NCI-H526 treated with DMSO at 0.1 percent for 48 hours (cell line): ENCODE measurements around the gene PPP1R27.
"Not testable (repeated sequence)": the region's sequence is repeated elsewhere in the genome, so short reads cannot be mapped to it uniquely, and the experiment has no call there.

Experiments used
- DNase-seq: peaks from one replicate; lab custom pipeline; 2025; lab: John Stamatoyannopoulos, UW

PPP1R27 gene

DNA sequence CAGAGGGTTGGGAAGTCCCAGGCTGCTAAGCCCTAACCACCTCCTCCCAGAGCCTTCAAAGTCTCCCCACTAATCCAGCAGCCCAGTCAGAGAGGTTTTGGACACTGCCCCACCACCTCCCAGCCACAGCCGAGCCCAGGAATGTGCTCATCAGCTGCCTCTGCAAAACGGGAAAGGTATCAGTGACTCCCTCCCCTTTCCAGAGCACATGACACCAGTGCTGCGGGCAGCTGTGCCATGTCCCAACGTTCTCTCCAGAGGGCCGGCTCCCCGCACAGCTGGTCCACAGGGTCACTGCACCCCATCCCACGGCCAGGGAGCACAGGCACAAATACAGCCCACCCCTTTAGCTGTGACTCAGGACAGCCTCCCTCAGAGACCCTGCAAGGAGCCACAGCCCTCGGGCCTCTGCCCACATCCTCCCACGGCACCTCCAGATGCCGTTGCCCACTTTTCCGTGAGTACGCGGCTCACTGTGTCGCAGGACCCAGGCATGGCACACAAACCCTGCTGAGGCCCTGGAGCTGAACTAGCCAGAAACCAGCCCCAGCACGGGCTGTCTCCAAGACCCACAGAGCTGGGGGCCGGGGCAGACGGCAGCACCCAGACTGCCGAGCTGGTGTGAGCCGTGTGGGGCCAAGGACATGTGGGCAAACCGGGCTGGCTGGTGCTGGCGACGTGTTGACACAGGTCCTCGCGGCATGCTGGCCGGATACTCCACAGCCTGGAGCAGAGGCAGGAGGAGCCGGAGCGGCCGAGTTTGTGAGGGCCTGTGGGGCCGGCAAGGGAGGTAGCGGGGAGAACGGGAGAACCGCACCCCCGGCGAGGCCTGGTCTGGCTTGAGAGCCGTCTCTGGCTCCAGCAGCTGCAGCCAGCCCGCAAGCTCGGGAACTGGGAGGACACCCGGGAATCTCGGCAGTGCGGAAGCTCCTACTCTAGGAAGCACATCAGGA lies 6.3 kb upstream of the PPP1R27 start:
- no peak for DNase-seq

GRCh38 chr17:81840059-81840458 lies 5.2 kb upstream of the PPP1R27 start:
- DNase-seq = not testable (repeated sequence)

- DNase-seq = no peak
Observed at GRCh38 chr17:81839301-81839700, 4.5 kb upstream of the PPP1R27 start.

- no peak for DNase-seq
Observed at GRCh38 chr17:81838753-81839255, 4.0 kb upstream of the PPP1R27 start.

DNA sequence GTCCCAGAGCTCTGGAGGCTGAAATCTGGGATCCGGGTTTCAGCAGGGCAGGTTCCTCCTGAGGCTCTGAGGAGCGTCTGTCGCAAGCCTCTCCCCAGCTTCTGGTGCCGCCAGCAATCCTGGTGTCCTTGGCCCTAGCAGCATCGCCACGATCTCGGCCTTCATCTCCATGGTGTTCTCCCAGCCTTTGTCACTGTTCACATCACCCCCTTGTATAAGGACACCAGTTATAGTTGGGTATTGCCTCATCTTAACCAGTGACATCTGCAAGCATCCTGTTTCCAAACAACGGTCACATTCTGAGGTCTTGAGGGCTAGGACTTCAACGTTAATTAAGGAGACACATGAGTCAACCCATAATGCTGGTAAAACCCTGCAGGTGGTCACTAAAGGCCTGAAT lies 2.8 kb upstream of the PPP1R27 start:
- DNase-seq = no peak

- no peak for DNase-seq
Observed at GRCh38 chr17:81833921-81834830, 674 bp downstream of the PPP1R27 start.

GRCh38 chr17:81833160-81833920 lies 1.5 kb downstream of the PPP1R27 start, which contains the start of gene MCRIP1:
Gene MCRIP1, minus strand, starts transcription at chr17:81833291. Its CDS starts 8,785 bp downstream, at chr17:81824506.
- peak; percentile 86 for DNase-seq

- DNase-seq = peak; percentile 13
Observed at GRCh38 chr17:81832608-81833159, 2.2 kb downstream of the PPP1R27 start.

- DNase-seq = peak; percentile 16
Observed at GRCh38 chr17:81831957-81832607, 2.8 kb downstream of the PPP1R27 start.

GRCh38 chr17:81831563-81831956 lies 3.3 kb downstream of the PPP1R27 start:
- no peak for DNase-seq

DNA sequence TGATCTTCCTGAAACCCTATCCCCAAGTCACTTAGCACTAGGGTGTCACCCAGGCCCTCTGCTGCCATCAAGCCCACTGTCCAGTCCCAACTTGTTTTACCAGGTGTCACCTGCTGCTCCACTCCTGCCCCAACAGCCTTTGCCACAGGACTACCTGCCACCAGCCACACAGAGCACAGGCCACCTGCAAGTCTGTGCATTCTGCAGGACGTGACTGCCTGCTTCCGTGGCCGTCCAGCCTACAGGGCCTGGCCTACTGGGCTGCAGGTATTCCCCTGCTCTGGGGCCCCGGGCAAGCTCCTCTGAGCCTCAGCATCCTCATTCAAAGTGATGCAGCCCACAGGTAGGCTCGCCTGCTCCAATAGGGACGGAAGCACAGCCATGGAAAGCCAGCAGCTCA lies 5.0 kb downstream of the PPP1R27 start:
- DNase-seq = no peak

- DNase-seq = no peak
Observed at GRCh38 chr17:81828656-81829055, 6.2 kb downstream of the PPP1R27 start.

DNA sequence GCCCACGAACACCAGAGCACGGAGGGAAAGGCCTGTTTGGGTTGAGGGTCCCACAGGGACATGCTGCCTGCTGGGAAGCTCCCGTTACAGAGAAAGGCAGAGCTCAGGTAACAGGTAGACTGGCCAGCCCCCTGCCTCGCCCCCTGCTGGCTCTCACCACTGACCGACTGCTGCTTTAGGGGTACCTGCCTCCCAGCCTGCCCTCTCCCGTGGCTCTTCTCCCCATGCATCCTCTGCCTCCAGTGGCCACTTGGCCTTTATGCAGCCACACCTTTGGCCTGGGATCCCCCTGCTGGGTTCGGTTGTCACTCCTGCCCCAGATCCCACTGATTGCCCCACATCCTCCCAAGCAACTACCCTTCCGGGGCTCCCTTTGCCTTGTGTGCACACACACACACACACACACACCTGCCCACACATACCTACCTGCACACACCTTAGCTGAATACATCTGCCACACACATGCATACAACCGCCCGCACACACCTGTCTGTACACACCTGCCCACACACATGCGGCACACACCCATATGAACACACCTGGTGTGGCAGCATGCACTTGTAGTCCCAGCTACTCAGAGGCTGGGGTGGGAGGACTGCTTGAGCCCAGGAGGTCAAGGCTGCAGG lies 8.9 kb downstream of the PPP1R27 start:
- DNase-seq = no peak

DNA sequence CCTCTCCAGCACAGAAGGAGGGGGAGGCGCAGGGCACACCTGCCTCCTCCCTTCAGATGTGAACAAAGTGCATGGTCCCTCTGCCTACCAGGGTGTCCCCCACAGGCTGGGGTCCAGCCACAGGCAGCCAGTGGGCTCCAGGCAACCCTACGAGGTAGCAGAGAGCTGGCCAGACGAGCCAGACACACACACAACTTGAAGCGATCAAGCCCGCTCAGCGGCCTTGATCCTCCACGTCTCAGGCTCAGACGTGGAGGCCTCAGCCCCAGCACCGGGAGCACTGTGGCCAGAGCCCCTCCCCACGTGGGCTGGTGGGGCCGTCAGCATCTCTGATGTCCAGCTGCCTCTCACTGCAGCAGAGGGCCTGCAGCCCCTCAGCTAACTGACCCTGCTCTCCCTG lies 10.3 kb downstream of the PPP1R27 start:
- DNase-seq = no peak

- no peak for DNase-seq
Observed at GRCh38 chr17:81823820-81824550, 10.9 kb downstream of the PPP1R27 start.

DNA sequence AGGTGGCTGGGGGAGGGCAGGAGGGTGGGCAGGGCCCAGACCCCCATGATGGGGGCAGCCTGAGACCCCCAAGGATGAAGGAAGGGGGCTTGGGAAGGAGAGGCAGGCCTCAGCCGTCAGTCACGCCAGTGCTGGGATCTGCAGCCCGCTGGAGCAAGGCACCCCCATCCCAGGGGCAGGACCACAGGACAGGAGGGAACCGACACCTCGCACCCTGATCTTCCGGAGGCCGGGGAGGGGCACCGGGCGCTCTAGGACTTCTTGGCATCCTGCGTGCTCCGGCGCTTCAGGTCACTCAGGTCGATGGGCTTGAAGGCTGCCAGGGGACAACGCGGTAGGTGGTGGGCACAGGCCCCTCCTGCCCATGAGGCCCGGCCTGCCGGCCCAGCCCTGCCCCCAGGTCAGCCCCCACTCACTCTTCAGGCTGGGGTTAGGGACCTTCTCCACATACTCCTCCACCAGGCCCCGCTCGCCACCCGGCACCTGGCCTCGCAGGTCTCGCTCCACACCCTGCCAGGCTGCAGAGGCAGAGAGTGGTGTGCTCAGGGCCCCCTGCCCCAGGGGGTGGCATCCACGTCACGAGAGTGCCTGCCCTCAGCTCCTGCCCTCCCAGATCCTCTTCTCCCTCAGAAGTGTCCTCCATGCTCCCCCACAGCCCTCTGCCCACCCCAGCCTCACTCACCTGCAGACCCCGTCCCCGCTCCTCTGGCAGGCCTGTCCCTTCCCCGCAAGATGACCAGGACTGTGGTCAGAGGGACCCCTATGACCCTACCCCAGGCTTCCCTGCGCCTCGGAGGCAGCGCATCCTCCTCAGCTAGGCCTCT lies 11.6 kb downstream of the PPP1R27 start:
- no peak for DNase-seq

DNA sequence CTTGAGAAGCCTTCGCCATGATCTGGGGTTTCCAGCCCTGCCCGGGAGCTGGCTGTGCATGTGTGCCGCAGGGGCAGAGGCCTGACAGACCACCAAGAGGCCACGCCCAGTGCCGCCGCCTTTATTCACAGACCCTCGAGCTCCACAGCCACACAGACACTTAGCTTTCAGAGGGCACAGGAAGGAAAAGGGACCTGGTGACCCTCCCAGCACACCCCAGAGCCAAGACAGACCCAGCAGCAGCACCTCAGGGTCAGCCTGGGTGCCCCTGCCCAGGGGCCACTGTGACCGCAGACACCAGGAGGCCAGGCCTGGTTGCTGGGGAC lies 12.6 kb downstream of the PPP1R27 start:
- no peak for DNase-seq

DNA sequence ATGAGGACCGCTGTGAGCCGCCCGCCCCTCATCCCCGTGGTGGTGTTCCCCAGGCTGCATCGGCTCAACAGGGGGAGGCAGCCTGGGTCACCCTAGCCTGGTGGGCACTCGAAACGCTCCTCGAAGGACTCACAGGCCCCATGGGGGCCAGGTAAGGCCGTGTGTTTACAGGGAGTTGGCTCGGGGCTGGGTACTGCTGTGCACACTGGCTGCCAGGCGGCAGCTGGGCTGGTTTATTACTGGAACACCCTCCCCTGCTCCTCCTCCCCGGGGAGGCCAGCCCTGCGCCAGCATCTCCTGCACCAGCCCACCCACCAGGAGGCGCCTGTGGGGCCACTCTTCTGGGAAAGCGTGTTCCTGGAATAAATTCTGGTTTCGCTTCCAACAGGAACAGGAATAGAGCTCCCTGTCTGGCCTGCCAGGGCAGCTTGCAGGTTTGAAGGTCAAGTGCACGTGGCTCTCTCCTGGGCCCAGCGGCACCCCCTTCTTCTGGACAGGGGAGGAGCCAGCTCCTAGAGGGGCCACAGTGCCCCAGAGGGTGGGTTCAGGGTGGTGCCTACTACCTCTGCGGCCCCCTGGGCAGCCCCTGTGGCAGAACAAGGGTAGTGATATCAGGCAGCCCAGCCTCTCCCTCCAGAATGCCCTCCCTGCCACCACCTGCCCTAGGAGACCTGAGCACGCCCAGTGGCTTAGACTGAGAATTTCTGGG lies 13.1 kb downstream of the PPP1R27 start:
- DNase-seq = peak; percentile 26
